BLaER1 (cell line): ENCODE results near the gene FASN.

Experiments used
- H3K27ac ChIP-seq: shearing (Covaris generic); formaldehyde crosslinking; 2 replicates; pipeline ENCODE4 v1.8.1; 2022
- H3K27me3 ChIP-seq: shearing (Covaris generic); formaldehyde crosslinking; 2 replicates; pipeline ENCODE4 v1.8.1; 2022
- H3K36me3 ChIP-seq: shearing (Covaris generic); formaldehyde crosslinking; 2 replicates; pipeline ENCODE4 v1.8.1; 2022
- H3K4me1 ChIP-seq: shearing (Covaris generic); formaldehyde crosslinking; 2 replicates; pipeline ENCODE4 v1.8.1; 2022
- H3K4me2 ChIP-seq: shearing (Covaris generic); formaldehyde crosslinking; 2 replicates; pipeline ENCODE4 v1.8.1; 2022
- H3K4me3 ChIP-seq: shearing (Covaris generic); formaldehyde crosslinking; 2 replicates; pipeline ENCODE4 v1.8.1; 2022
- H3K9ac ChIP-seq: shearing (Covaris generic); formaldehyde crosslinking; 2 replicates; pipeline ENCODE4 v1.8.1; 2022
- H3K9me3 ChIP-seq: shearing (Covaris generic); formaldehyde crosslinking; 2 replicates; pipeline ENCODE4 v1.8.1; 2022
- H4K20me1 ChIP-seq: shearing (Covaris generic); formaldehyde crosslinking; 2 replicates; pipeline ENCODE4 v1.8.1; 2022
- Cebpa-rat ChIP-seq: shearing (Covaris generic); IDR thresholded peaks from 2 replicates; pipeline ENCODE4 v1.8.1; 2022

The FASN gene

DNA sequence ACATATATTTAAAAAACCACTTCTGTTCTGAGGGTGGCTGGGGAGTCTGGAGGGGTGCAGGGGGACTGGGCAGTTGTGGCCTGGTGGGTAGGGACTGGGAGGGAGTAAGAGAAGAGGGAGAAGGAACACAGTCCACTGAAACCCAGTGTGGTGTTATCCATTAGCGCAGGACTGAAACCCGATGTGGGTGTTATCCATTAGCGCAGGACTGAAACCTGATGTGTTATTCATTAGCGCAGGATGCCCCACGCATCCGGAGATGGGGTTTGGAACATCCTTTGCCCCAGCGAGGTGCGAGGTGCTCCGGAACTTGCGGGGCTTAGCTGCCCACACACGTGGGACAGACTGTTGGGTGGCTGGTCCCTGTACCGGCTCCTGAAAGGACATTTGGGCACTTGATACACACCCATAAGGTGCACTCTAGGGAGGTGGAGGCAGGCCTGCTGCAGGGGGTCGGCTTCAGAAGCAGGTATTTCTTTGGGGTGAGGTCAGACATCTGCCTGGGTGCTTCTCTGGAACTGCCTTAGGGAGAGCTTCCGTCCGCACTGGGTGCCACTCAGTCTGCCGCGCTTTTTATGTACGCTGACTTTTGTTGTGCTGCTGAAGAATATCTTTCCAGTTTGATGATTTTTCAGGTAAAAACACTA, 20.3 kb upstream of the FASN start:
- H3K4me1 ChIP-seq: peaks cover 44% of the 10 kb centered on the region
- no peak overlapping the region for H3K9ac ChIP-seq
- no peaks in the 10 kb centered on the region for H4K20me1 ChIP-seq

DNA sequence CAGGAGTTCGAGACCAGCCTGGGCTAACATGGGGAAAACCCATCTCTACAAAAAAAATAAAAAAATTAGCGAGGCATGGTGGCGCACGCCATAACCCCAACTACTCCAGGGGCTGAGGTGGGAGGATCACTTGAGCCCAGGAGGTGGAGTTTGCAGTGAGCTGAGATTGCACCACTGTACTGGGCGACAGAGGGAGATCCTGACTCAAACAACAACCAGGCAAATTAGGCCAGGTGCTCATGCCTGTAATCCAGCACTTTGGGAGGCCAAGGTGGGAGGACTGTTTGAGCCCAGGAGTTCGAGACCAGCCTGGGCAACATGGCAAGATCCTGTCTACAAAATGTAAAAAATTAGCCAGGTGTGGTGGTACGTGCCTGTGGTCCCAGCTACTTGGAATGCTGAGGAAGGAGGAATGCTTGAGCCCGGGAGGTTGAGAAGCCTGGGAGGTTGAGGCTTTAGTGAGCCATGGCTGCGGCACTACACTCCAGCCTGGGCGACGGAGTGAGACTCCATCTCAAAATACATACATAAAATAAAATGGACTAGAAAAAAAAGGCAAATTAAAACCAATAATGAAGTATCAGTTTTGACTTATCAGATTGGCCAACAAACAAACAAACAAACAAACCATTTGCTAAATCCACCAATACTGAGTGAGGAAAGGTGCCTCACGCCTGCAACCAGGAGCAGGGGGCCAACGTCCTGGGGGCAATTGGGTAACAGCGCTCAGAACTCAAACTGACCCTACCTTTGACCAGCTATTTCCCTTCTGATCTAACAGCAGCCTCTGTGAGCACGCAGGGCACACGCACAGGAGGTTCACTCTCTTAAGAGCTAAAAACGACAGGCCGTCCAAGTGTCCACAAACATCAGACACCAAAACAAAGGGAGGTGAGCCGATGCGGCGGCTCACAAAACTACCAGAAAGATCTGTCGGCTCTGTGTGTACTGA, 19.4 kb upstream of the FASN start:
- Histone ChIP-seq H3K4me2 (no peak overlapping the region), H3K4me1 (peaks cover 36% of the 10 kb centered on the region), H3K9ac (no peak overlapping the region), H3K36me3 (peaks cover 2% of the 10 kb centered on the region; the same call in 1 of the 2 replicates), H4K20me1 (no peaks in the 10 kb centered on the region), H3K4me3 (no peak overlapping the region), H3K27me3 (no peaks in the 10 kb centered on the region), H3K9me3 (no peaks in the 10 kb centered on the region), H3K27ac (no peak overlapping the region)
- TF ChIP-seq Cebpa-rat: no peak

More for the DNA sequence above, 20.3 kb upstream of the FASN start:
- no peak overlapping the region for H3K4me2 ChIP-seq
- H3K9me3 ChIP-seq: no peaks in the 10 kb centered on the region
- no peak overlapping the region for H3K4me3 ChIP-seq
- no peaks in the 10 kb centered on the region for H3K27me3 ChIP-seq
- TF ChIP-seq Cebpa-rat: no peak
- no peaks in the 10 kb centered on the region for H3K36me3 ChIP-seq
- H3K27ac ChIP-seq: no peak overlapping the region

GRCh38 chr17:82116246-82116645, 18.2 kb upstream of the FASN start:
- Histone ChIP-seq H3K4me1 (peaks cover 24% of the 10 kb centered on the region), H3K4me3 (no peak overlapping the region), H4K20me1 (no peaks in the 10 kb centered on the region), H3K9me3 (no peaks in the 10 kb centered on the region), H3K4me2 (no peak overlapping the region), H3K27me3 (no peaks in the 10 kb centered on the region), H3K27ac (no peak overlapping the region), H3K9ac (no peak overlapping the region), H3K36me3 (peaks cover 6% of the 10 kb centered on the region; the same call in 1 of the 2 replicates)
- no peak for TF ChIP-seq Cebpa-rat

DNA sequence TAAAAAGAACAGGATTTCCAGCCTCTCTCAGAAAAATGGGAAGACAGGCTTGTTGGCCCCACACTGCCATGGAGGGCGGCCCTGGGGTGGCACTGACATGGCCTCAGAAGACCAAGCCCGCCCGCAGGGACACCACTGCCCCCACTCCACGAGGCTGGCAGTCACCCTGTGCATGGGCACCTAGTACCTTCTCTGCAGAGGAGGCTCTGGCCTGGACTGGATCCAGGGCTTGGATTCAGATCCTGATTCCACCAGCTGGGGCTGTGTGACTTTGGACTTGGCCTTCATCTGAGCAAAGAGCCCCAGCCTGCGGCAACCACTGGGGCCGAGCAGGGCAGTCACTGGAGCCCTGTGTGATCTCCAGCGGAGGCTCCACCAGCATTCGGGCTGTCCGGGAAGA, 16.8 kb upstream of the FASN start:
- no peak overlapping the region for H3K4me2 ChIP-seq
- no peaks in the 10 kb centered on the region for H3K9me3 ChIP-seq
- peaks cover 6% of the 10 kb centered on the region; the same call in 1 of the 2 replicates for H3K36me3 ChIP-seq
- H3K27me3 ChIP-seq: no peaks in the 10 kb centered on the region
- no peak for TF ChIP-seq Cebpa-rat
- peaks cover 13% of the 10 kb centered on the region for H3K4me1 ChIP-seq
- no peak overlapping the region for H3K9ac ChIP-seq
- H4K20me1 ChIP-seq: no peaks in the 10 kb centered on the region
- H3K4me3 ChIP-seq: no peak overlapping the region
- no peak overlapping the region for H3K27ac ChIP-seq

GRCh38 chr17:82114447-82114846, 16.4 kb upstream of the FASN start:
- Histone ChIP-seq H3K36me3 (peaks cover 6% of the 10 kb centered on the region; the same call in 1 of the 2 replicates), H3K9ac (no peak overlapping the region), H4K20me1 (no peaks in the 10 kb centered on the region), H3K27me3 (no peaks in the 10 kb centered on the region), H3K27ac (no peak overlapping the region), H3K9me3 (no peaks in the 10 kb centered on the region), H3K4me1 (peaks cover 9% of the 10 kb centered on the region), H3K4me3 (no peak overlapping the region), H3K4me2 (no peak overlapping the region)
- TF ChIP-seq Cebpa-rat: no peak

GRCh38 chr17:82113941-82114340, 15.9 kb upstream of the FASN start:
- Histone ChIP-seq H3K27ac (no peak overlapping the region), H3K9ac (no peak overlapping the region), H3K4me2 (no peak overlapping the region), H3K4me3 (no peak overlapping the region), H3K36me3 (peaks cover 6% of the 10 kb centered on the region; the same call in 1 of the 2 replicates), H4K20me1 (no peaks in the 10 kb centered on the region), H3K9me3 (no peaks in the 10 kb centered on the region), H3K4me1 (peaks cover 9% of the 10 kb centered on the region), H3K27me3 (no peaks in the 10 kb centered on the region)
- no peak for TF ChIP-seq Cebpa-rat

GRCh38 chr17:82113422-82113821, 15.4 kb upstream of the FASN start:
- Histone ChIP-seq H3K36me3 (peaks cover 6% of the 10 kb centered on the region; the same call in 1 of the 2 replicates), H3K4me1 (peaks cover 10% of the 10 kb centered on the region), H3K9me3 (no peaks in the 10 kb centered on the region), H3K4me2 (no peak overlapping the region), H3K9ac (no peak overlapping the region; the same call in 1 of the 2 replicates), H4K20me1 (no peaks in the 10 kb centered on the region), H3K4me3 (no peak overlapping the region), H3K27ac (no peak overlapping the region), H3K27me3 (no peaks in the 10 kb centered on the region)
- no peak for TF ChIP-seq Cebpa-rat

DNA sequence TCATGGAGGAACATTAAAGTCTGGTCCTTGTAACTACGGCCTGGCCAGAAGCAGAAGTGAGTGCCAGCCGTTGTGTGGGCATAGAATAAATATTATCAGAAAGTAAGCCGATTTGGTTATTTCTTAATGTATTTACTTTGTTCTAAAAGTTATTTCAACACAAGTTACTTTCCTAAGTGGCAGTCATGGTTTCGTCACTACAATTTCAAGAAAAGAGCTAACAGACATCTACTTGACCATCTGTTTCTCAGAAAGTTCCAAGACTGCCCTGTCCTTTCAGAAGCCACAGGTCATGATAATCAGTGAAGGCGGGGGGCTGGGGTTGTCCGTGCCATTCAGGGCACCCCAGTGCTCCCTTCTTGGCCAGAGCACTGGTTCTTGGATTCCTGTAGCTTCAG, 14.9 kb upstream of the FASN start:
- no peak overlapping the region for H3K27ac ChIP-seq
- H3K9ac ChIP-seq: no peak overlapping the region; the same call in 1 of the 2 replicates
- H3K9me3 ChIP-seq: no peaks in the 10 kb centered on the region
- H3K27me3 ChIP-seq: no peaks in the 10 kb centered on the region
- H3K4me1 ChIP-seq: peaks cover 14% of the 10 kb centered on the region
- no peaks in the 10 kb centered on the region for H4K20me1 ChIP-seq
- no peak overlapping the region for H3K4me3 ChIP-seq
- peaks cover 6% of the 10 kb centered on the region; the same call in 1 of the 2 replicates for H3K36me3 ChIP-seq
- no peak for TF ChIP-seq Cebpa-rat
- no peak overlapping the region for H3K4me2 ChIP-seq

DNA sequence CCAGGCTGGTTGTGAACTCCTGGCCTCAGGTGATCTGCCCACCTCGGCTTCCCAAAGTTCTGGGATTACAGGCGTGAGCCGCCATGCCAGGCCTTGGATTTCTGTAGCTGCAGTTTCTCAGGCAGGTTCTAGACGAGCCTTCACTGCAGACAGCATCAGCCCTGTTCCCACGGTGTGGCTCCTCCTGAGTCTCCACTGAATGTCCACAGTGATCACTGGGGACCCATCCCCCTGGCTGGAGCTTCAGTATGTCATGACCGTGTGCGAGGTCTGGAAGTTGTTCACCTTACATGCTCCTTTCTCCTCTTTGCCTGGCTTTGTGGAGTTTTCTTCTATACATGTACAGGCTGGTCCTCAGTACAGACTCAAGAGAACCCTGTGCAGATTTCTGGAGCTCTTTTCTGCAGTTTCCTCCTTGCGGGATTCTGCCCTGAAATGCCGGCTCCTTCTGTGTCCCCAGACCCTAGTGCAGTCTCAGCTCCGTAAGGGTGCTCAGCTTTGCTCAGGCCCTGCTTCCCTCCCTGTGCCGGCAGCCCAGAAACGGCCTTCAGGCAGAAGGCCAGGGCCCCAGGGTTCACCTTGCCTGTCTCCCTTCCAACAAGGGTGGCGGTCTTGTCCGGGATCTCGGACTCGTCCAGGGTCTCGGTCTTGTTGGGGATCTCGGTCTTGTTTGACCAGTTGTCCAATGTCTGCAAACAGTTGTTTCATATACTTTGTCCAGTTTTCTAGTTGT, 14.3 kb upstream of the FASN start:
- Histone ChIP-seq H3K27me3 (no peaks in the 10 kb centered on the region), H4K20me1 (no peaks in the 10 kb centered on the region), H3K4me1 (peaks cover 20% of the 10 kb centered on the region), H3K4me2 (no peak overlapping the region), H3K9me3 (no peaks in the 10 kb centered on the region), H3K4me3 (no peak overlapping the region), H3K27ac (no peak overlapping the region), H3K9ac (no peak overlapping the region), H3K36me3 (peaks cover 6% of the 10 kb centered on the region; the same call in 1 of the 2 replicates)
- TF ChIP-seq Cebpa-rat: no peak
